ENCODE measurements around the gene CDH13.

CDH13 gene

GRCh38 chr16:83814659-83814985, 1187.9 kb downstream of the CDH13 start:
- no peak for DNase-seq (ENCODE audit: extremely low spot score)
- TF ChIP-seq CTCF (IDR thresholded peaks at IDR 0.05; ENCODE audit: control extremely low read depth, extremely low read depth, low read depth, missing control alignments) = no peak
- ChIA-PET CTCF (interaction anchor here (4.8 kb wide), 1 partner anchor 11 kb away, joined by 34 read pairs; no protein-coding TSS in a partner anchor), POLR2A (no interaction called here)

DNA sequence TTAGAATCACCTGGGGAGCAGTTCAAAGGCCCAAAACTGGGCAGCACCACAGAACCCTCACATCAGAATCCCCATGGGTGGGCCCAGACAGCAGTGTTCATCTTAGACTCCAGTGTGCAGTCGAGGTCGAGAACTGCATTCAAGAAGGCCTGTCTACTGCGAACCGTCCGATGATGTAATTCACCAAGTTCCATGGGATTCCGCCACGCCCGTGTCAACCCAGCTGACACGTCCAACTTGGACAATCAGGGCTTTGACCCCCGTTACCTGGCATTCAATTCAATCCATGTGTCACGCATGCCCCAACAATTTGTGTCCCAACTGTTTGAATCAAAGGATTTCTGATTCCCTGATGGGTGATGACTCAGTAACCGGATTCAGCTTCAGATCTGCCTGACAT, 1190.3 kb downstream of the CDH13 start:
- no peak for TF ChIP-seq CTCF (IDR thresholded peaks at IDR 0.05; ENCODE audit: control extremely low read depth, extremely low read depth, low read depth, missing control alignments)
- CTCF ChIA-PET = no interaction called here
- no peak for DNase-seq (ENCODE audit: extremely low spot score)
- POLR2A ChIA-PET = no interaction called here

DNA sequence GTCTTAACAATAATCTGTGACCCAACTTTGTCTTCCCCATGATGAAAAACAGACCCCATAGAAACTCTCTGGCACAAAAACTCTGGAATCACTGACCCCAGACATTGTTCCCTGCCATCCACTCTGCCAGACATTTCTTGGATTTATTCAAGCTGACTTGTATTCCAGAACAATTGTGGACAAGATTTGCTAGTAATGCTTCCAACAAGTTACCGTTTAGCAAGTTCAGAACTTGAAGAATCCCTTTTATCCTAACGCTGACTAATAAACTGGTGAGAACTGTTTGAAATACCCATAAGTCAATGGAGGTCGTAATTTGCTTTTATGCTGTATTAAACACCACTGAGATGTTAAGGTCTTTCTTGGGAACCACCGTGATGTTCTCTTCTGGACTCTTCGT, 1191.5 kb downstream of the CDH13 start:
- no peak for DNase-seq (ENCODE audit: extremely low spot score)
- CTCF ChIA-PET = no interaction called here
- POLR2A ChIA-PET = no interaction called here
- no peak for TF ChIP-seq CTCF (IDR thresholded peaks at IDR 0.05; ENCODE audit: control extremely low read depth, extremely low read depth, low read depth, missing control alignments)

DNA sequence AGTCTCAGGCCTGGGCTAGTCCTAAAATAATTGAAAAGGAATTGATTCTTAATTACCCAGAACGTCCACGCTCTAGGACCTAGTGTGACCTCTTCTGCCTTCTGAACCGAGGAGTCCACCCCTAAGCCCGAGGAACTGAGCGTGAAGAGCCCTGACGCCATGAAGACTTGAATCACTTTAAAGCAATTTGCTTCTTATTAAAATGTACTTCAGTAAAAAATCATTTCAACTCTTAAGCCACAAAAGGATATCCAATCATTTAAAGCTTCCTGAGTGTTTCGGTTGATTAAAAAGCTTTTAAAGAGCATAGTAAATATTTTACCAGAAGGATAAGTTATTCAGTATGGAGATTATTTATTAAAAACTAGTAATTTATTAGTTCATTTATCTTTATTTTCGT, 1192.6 kb downstream of the CDH13 start:
- CTCF ChIA-PET = no interaction called here
- no peak for TF ChIP-seq CTCF (IDR thresholded peaks at IDR 0.05; ENCODE audit: control extremely low read depth, extremely low read depth, low read depth, missing control alignments)
- no peak for DNase-seq (ENCODE audit: extremely low spot score)
- POLR2A ChIA-PET = no interaction called here

DNA sequence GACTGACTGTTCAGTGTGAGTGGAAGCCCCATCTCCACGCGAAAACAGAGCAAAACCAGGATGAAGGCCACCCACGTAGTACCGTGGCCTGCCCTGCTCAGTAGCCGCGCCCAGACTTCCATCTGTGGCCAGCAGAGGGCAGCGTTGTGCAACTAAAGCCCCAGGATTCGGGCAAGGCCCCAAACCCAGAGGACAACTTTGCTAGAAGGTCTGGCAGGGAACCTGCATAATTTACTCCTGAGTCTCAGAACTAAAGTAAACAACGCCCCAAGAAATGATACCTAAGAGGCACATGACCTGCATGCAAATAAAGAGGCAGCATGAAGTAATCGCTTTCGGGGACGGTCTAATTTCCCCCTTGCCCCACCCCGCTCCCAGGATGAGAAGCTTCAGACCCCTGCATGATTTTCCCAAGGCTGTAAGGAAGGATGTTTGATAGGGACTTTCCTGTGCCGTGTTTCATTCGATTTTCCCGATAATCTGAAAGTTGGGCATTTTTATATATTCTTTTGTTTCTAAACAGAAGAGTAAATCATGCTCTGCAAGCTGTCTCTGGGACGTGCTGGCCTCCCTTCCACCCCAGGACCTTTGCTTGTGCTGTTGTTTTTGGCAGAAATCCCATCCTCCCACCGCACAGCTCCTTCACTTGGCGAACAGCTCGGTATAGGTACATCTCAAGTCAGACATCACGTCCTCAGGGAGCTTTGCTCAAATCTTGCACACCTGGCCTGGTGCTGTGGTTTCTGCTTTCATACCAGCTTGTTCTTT, 1199.6 kb downstream of the CDH13 start:
- DNase-seq (ENCODE audit: extremely low spot score) = peak; percentile 86
- peak; percentile 89 for TF ChIP-seq CTCF (IDR thresholded peaks at IDR 0.05; ENCODE audit: control extremely low read depth, extremely low read depth, low read depth, missing control alignments)
- CTCF ChIA-PET = interaction anchor here (0.8 to 3.8 kb wide), 17 partner anchors 10 to 361 kb away, joined by 3 to 34 read pairs (median 4); partner anchors contain the start of genes HSBP1 and TAF1C
- POLR2A ChIA-PET = no interaction called here

DNA sequence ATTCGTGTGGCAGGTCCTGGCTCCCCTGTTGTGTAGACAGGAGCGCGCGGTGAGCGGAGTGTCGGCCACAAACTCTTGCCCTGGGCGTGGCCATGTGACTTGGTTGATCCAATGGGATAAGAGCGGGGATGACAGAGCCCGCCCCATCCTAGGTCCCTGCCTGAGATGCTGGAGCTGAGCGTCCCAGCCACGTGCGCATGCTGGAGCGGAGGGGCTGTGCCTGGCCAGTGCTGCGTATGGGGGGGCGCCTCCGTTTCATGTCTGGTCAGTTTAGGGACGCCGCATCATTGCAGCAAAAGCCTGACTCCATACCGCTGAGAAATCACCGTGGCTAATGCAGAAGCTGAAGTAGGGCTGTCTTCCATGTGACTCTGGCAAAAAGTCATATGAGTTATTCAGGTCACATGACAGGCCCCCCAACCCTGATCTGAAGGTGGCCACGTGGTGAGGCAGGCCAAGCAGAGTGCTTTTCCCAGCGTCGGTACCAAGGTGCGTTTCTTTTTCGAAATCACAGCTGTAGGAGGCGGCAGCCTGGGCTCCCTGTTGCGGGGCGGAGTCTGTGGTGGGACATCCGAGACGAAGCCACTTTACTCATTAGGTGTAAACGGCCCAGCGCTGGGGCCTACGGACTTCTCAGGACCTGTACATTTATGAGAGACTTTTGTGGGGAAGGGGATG, 1203.5 kb downstream of the CDH13 start:
- CTCF ChIA-PET = no interaction called here
- POLR2A ChIA-PET = interaction anchor here (0.6 kb wide), 1 partner anchor 23 kb away, joined by 3 read pairs; no protein-coding TSS in a partner anchor
- TF ChIP-seq CTCF (IDR thresholded peaks at IDR 0.05; ENCODE audit: control extremely low read depth, extremely low read depth, low read depth, missing control alignments) = no peak
- no peak for DNase-seq (ENCODE audit: extremely low spot score)

Measured in GM10248 (cell line).